Breast epithelium (tissue), 3 donors: ENCODE data around the gene HAGHL.

Source experiments
- POLR2A ChIP-seq: fragments of 450-650 bp; IDR thresholded peaks from one replicate; pipeline ENCODE4 v1.6.1; 2016; ENCODE audit warnings: antibody characterized with exemption, mild to moderate bottlenecking, moderate library complexity
- TF ChIP-seq, protein P1 (sequence below), 3 donors: fragments of 450-650 bp; IDR thresholded peaks; one replicate each; pipeline ENCODE4 v1.5.1; 2016 to 2017; ENCODE audit warnings: antibody characterized with exemption in 3 of 3, mild to moderate bottlenecking in 3 of 3, moderate library complexity in 3 of 3

GRCh38 chr16:687499-687898, 39.4 kb upstream of the HAGHL start:
- TF ChIP-seq, protein P1, sequence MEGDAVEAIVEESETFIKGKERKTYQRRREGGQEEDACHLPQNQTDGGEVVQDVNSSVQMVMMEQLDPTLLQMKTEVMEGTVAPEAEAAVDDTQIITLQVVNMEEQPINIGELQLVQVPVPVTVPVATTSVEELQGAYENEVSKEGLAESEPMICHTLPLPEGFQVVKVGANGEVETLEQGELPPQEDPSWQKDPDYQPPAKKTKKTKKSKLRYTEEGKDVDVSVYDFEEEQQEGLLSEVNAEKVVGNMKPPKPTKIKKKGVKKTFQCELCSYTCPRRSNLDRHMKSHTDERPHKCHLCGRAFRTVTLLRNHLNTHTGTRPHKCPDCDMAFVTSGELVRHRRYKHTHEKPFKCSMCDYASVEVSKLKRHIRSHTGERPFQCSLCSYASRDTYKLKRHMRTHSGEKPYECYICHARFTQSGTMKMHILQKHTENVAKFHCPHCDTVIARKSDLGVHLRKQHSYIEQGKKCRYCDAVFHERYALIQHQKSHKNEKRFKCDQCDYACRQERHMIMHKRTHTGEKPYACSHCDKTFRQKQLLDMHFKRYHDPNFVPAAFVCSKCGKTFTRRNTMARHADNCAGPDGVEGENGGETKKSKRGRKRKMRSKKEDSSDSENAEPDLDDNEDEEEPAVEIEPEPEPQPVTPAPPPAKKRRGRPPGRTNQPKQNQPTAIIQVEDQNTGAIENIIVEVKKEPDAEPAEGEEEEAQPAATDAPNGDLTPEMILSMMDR (IDR thresholded peaks at IDR 0.05): no peak
- TF ChIP-seq POLR2A: no peak
